ENCODE measurements around the gene BCL11B.
"Not testable (repeated sequence)": the region's sequence is repeated elsewhere in the genome, so short reads cannot be mapped to it uniquely, and the experiment has no call there.

The BCL11B gene

DNA sequence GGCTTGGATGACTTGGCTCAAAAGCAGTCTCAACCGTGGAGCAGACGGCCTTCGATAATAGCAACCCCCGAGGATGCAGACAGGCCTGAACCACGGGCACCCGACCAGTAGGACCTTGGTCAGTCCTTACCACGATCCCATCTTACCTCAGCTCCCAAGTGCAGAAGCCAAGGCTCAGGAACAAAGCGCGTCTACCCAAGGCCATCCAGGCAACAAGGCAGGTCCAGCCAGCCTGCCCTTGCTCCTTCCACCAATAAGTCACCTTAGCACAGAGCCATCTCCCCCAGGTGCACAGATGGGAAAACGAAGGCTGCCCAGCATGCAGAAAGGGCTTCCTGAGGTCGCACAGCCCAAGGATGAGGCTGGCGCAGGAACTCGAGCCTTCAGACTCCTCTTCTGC, 77.3 kb downstream of the BCL11B start:
- no peak overlapping the region for H3K9ac ChIP-seq (ENCODE audit: low read depth, low read length)
- H3K9me3 ChIP-seq (ENCODE audit: control insufficient read depth, insufficient read depth, low read length) = no peaks in the 10 kb centered on the region
- H3K36me3 ChIP-seq (ENCODE audit: insufficient read depth, low read length) = no peaks in the 10 kb centered on the region
- H3K4me1 ChIP-seq (ENCODE audit: insufficient read depth, low read length) = no peaks in the 10 kb centered on the region

DNA sequence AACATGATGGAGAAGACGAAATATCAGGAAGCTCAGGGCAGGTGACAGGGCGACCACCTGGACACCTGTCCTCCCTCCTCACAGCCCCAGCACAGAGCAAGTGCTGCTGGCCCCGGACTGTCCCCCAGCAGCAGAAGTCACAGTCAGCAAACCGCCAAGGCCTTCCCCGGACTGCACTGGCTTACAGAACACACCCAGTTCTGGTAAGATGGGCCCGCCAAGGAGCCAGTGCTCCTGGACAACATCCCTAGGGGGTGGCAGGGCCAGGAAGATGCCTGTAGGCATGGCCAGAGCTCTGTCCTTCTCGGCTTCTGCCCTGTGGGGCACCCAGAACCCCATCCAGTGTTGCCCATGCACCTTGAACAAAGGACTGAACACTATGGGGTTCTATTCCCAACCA, 77.9 kb downstream of the BCL11B start:
- Histone ChIP-seq H3K4me1 (ENCODE audit: insufficient read depth, low read length) (peaks cover 2% of the 10 kb centered on the region; the same call in 1 of the 2 replicates), H3K9ac (ENCODE audit: low read depth, low read length) (no peak overlapping the region), H3K9me3 (ENCODE audit: control insufficient read depth, insufficient read depth, low read length) (no peaks in the 10 kb centered on the region), H3K36me3 (ENCODE audit: insufficient read depth, low read length) (no peaks in the 10 kb centered on the region)

DNA sequence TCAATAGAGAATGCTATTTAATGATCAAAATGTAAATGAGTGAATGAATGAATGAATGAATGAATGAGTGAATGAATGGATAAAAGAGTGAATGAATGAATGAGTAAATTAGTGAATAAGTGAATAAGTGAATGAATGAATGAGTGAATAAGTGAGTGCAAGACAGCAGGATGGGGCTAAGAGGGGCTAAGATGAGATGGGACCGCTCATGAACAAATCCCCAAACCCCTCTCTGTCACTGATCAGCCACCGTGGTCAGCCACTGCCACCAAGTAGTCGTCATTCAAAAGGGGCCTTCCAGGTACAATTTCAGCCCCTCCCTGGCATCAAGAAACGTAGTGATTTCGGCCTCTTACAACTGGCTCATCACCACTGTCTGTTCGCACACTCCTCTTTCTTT, 79.2 kb downstream of the BCL11B start:
- Histone ChIP-seq H3K9me3 (ENCODE audit: control insufficient read depth, insufficient read depth, low read length) (no peaks in the 10 kb centered on the region), H3K4me1 (ENCODE audit: insufficient read depth, low read length) (peaks cover 8% of the 10 kb centered on the region; the same call in 1 of the 2 replicates), H3K9ac (ENCODE audit: low read depth, low read length) (no peak overlapping the region), H3K36me3 (ENCODE audit: insufficient read depth, low read length) (no peaks in the 10 kb centered on the region)

DNA sequence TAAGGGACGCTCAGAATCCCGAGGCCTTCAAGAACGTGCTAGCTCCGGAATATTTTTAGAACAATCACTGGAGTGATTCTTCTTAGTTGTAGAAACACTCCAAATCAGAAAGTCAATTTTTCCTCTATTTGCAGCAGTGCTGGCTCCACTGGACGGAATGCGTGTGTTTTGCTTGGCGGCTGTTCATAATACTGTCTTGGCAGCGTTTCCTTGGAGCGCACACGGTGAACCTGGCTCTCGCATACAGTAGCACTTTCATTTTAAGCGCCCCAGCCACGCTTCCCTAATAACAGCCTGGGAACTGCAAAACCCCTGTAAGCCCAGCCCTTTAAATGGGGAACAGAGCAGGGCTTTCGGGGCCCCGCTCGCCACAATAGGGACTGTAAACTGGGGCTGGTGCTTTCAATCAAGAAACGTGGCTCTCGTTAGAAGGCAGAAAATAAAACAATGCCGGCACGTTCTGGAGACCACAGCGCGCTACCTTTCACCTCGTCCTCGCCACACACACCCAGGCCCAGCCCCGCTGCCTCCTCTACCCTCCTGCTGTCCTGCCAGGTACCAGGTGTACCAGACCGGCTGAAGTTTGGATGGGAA, 79.9 kb downstream of the BCL11B start:
- H3K36me3 ChIP-seq (ENCODE audit: insufficient read depth, low read length) = no peaks in the 10 kb centered on the region
- H3K4me1 ChIP-seq (ENCODE audit: insufficient read depth, low read length) = peaks cover 11% of the 10 kb centered on the region; the same call in 1 of the 2 replicates
- H3K9ac ChIP-seq (ENCODE audit: low read depth, low read length) = no peak overlapping the region
- no peaks in the 10 kb centered on the region for H3K9me3 ChIP-seq (ENCODE audit: control insufficient read depth, insufficient read depth, low read length)

DNA sequence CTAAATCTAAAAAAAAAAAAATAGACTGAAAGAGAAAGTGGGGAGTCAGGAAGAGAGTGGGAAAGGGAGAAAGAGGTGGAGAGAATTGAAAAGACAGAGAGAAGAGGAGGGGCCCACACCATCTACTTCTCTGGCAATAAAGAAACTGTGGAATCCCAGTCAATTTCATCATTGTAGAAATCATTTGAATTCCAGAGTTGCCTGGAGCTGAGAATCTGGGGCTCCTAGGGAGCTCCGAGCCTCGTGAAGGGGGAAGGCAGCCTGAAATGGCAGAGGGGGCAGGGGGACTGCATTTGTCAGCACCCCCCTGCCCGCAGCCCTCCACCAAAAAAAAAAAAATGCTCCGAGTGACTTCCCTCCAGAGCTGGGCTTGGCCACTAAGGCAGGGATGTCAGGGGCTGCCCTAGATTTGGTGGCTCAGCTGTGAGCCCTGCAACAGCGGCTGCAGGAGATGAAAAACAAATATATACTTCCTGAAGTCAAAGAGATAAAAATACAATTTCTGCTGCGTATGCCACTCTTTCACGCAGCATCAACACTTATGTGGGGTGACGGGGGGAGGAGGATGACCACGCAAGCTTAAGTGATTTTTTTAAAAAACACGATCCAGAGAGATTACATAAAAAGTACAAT, 80.5 kb downstream of the BCL11B start:
- H3K9ac ChIP-seq (ENCODE audit: low read depth, low read length) = no peak overlapping the region
- peaks cover 11% of the 10 kb centered on the region; the same call in 1 of the 2 replicates for H3K4me1 ChIP-seq (ENCODE audit: insufficient read depth, low read length)
- H3K36me3 ChIP-seq (ENCODE audit: insufficient read depth, low read length) = no peaks in the 10 kb centered on the region

DNA sequence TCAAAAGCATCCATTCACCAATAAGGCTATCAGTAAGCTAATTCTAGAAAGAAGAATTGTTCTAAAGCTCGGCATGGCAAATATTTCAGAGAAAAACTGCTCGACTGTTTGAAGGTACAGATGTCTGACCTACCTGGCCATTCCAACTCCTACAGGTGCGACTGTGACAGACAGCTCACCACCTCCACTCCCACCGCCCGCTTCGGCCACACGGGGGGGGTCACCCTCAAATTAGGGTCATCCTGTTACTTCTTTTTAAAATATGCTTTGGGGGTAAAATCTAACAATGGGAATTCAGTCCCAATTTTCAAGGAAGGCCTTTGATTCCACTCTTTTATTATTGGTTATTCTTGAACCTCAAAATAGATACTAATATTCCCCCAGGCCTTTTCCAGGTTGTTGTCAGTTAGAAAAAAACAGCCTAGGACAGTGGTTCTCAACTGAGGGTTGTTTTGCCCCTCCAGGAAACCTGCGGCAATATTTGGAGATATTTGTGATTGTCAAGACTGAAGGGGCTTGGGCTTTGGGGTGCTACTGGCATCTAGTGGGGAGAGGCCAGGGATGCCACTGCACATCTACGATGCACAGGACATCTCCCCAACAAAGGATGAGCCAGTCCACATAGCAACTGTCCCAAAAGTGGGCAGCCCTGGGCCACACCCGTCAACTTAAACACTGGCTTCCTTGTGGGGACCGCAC, 81.2 kb downstream of the BCL11B start:
- no peaks in the 10 kb centered on the region for H3K9me3 ChIP-seq (ENCODE audit: control insufficient read depth, insufficient read depth, low read length)
- H3K4me1 ChIP-seq (ENCODE audit: insufficient read depth, low read length) = peaks cover 11% of the 10 kb centered on the region; the same call in 1 of the 2 replicates
- no peaks in the 10 kb centered on the region for H3K36me3 ChIP-seq (ENCODE audit: insufficient read depth, low read length)
- H3K9ac ChIP-seq (ENCODE audit: low read depth, low read length) = no peak overlapping the region

More for the DNA sequence above, 80.5 kb downstream of the BCL11B start:
- H3K9me3 ChIP-seq (ENCODE audit: control insufficient read depth, insufficient read depth, low read length) = no peaks in the 10 kb centered on the region

- Histone ChIP-seq H3K4me1 (ENCODE audit: insufficient read depth, low read length) (peaks cover 11% of the 10 kb centered on the region; the same call in 1 of the 2 replicates), H3K9me3 (ENCODE audit: control insufficient read depth, insufficient read depth, low read length) (no peaks in the 10 kb centered on the region), H3K9ac (ENCODE audit: low read depth, low read length) (no peak overlapping the region), H3K36me3 (ENCODE audit: insufficient read depth, low read length) (no peaks in the 10 kb centered on the region)
Observed at GRCh38 chr14:99189201-99189801, 82.7 kb downstream of the BCL11B start.

- H3K4me1 ChIP-seq (ENCODE audit: insufficient read depth, low read length) = peaks cover 11% of the 10 kb centered on the region; the same call in 1 of the 2 replicates
- no peaks in the 10 kb centered on the region for H3K9me3 ChIP-seq (ENCODE audit: control insufficient read depth, insufficient read depth, low read length)
- H3K36me3 ChIP-seq (ENCODE audit: insufficient read depth, low read length) = no peaks in the 10 kb centered on the region
- no peak overlapping the region for H3K9ac ChIP-seq (ENCODE audit: low read depth, low read length)
Observed at GRCh38 chr14:99188731-99189191, 83.2 kb downstream of the BCL11B start.

- H3K36me3 ChIP-seq (ENCODE audit: insufficient read depth, low read length) = no peaks in the 10 kb centered on the region
- no peaks in the 10 kb centered on the region for H3K9me3 ChIP-seq (ENCODE audit: control insufficient read depth, insufficient read depth, low read length)
- peaks cover 11% of the 10 kb centered on the region; the same call in 1 of the 2 replicates for H3K4me1 ChIP-seq (ENCODE audit: insufficient read depth, low read length)
- H3K9ac ChIP-seq (ENCODE audit: low read depth, low read length) = no peak overlapping the region
Observed at GRCh38 chr14:99187858-99188257, 84.1 kb downstream of the BCL11B start.

DNA sequence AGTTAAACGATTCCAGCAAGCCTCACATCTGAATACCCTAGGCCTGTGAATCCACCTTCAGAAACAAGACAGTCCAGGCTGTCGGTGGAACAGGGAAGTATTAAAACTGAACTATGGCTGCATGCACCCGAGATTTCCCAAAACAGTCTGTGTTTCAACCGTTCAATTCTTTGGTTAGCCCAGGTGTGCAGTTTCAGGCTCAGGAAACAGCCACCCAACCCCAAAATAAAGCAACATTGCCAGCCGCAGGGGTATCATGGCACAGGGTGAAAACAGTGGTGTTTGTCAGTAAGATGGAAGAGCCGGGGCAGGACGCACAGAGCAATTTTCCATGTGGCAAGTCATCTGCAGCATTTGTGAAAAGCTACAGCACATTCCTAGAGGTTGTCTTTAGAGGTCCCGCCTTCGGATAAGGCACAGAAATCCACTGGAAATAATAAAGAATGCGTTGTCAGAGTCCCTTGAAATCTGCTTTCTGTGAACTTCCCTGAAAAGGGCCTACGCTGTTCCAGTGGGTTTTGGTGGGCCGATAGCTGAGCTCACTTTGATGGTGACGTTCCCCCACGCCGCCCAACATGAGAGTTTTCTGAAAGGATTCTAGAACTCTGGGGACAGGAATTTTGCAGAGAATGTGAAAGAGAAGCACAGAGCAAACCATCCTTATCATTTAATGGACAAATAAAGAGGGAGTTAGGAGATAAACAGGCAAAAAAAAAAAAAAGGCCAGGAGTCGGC, 84.9 kb downstream of the BCL11B start:
- Histone ChIP-seq H3K36me3 (ENCODE audit: insufficient read depth, low read length) (no peaks in the 10 kb centered on the region), H3K9ac (ENCODE audit: low read depth, low read length) (no peak overlapping the region), H3K4me1 (ENCODE audit: insufficient read depth, low read length) (peaks cover 11% of the 10 kb centered on the region; the same call in 1 of the 2 replicates), H3K9me3 (ENCODE audit: control insufficient read depth, insufficient read depth, low read length) (no peaks in the 10 kb centered on the region)

- not testable (repeated sequence) for H3K9me3 ChIP-seq (ENCODE audit: control insufficient read depth, insufficient read depth, low read length); H3K9ac ChIP-seq (ENCODE audit: low read depth, low read length); H3K36me3 ChIP-seq (ENCODE audit: insufficient read depth, low read length)
- H3K4me1 ChIP-seq (ENCODE audit: insufficient read depth, low read length) = peaks cover 11% of the 10 kb centered on the region; the same call in 1 of the 2 replicates
Observed at GRCh38 chr14:99186336-99186735, 85.7 kb downstream of the BCL11B start.

GRCh38 chr14:99185436-99186068, 86.4 kb downstream of the BCL11B start:
- Histone ChIP-seq H3K36me3 (ENCODE audit: insufficient read depth, low read length) (no peaks in the 10 kb centered on the region), H3K4me1 (ENCODE audit: insufficient read depth, low read length) (peaks cover 11% of the 10 kb centered on the region; the same call in 1 of the 2 replicates)

DNA sequence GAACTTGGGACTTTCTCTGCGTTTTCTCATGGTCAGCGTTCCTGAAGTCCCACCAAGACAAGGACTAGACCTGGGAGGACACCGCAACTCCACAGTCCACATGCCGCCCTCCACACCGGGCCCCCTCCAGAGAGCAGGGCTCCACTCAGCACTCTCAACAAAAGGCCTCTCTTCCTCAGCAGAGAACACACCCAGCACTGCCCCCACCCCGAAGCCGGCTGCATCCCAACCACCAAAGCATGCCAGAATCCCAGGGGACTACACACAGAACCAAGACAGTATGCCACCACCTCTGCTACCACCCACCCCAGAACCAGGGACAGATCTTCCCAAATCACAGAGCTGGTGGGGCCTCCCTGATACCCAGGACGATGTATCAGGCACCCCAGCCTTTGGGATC, 88.3 kb downstream of the BCL11B start:
- Histone ChIP-seq H3K36me3 (ENCODE audit: insufficient read depth, low read length) (no peaks in the 10 kb centered on the region), H3K9me3 (ENCODE audit: control insufficient read depth, insufficient read depth, low read length) (no peaks in the 10 kb centered on the region), H3K9ac (ENCODE audit: low read depth, low read length) (no peak overlapping the region), H3K4me1 (ENCODE audit: insufficient read depth, low read length) (peaks cover 5% of the 10 kb centered on the region; the same call in 1 of the 2 replicates)

More at GRCh38 chr14:99185436-99186068, 86.4 kb downstream of the BCL11B start:
- Histone ChIP-seq H3K9ac (ENCODE audit: low read depth, low read length) (no peak overlapping the region), H3K9me3 (ENCODE audit: control insufficient read depth, insufficient read depth, low read length) (no peaks in the 10 kb centered on the region)

Measured in ES-I3 (cell line).